ENCODE data around the gene UBQLN2. TPM values are rescaled to one million over a fixed set of nuclear protein-coding genes. Genes with fewer than 3 reads are reported as not detected.

UBQLN2 gene
- total and polyA plus RNA-seq, 2 of the 8 experiments (the other 6 are each of a cell fraction or from before 2014, with no cell fraction given) = 21.0 to 35.3 TPM

Other genes starting within 250 kb of the UBQLN2 start
- 57.8 and 66.0 TPM in 2 replicates for gene NBDY, start 165.6 kb downstream of the UBQLN2 start, total RNA-seq (2021; fragmentation: NEBNext Ultra II Directional; extraction: Animal tissue kit (Norgen Biotek cat#: 25700))
- 42.3 and 50.9 TPM in 2 replicates for gene NBDY, start 165.6 kb downstream of the UBQLN2 start, polyA plus RNA-seq (2011; rRNA removed)

Data from H1 (cell line).